Fibroblast of lung (primary cell): Measurements from ENCODE around the gene PAM16.

ENCODE experiments used
- EZH2 ChIP-seq: IDR thresholded peaks from 2 replicates; pipeline ENCODE4 v1.5.1; 2012; ENCODE audit warnings: low read length, control low read depth, mild to moderate bottlenecking; ENCODE audit errors: missing control alignments
- TF ChIP-seq, protein P1 (sequence below), 2 donors: IDR thresholded peaks in 1 of 2; conservative IDR thresholded peaks in 1 of 2; 1 replicate in 1 of 2; 2 replicates in 1 of 2; pipeline ENCODE4 v1.5.1; 2011 to 2012; ENCODE audit warnings: low read length in 2 of 2, control low read depth in 1 of 2, inconsistent platforms in 1 of 2, low read depth in 1 of 2, mild to moderate bottlenecking in 1 of 2

DNA sequence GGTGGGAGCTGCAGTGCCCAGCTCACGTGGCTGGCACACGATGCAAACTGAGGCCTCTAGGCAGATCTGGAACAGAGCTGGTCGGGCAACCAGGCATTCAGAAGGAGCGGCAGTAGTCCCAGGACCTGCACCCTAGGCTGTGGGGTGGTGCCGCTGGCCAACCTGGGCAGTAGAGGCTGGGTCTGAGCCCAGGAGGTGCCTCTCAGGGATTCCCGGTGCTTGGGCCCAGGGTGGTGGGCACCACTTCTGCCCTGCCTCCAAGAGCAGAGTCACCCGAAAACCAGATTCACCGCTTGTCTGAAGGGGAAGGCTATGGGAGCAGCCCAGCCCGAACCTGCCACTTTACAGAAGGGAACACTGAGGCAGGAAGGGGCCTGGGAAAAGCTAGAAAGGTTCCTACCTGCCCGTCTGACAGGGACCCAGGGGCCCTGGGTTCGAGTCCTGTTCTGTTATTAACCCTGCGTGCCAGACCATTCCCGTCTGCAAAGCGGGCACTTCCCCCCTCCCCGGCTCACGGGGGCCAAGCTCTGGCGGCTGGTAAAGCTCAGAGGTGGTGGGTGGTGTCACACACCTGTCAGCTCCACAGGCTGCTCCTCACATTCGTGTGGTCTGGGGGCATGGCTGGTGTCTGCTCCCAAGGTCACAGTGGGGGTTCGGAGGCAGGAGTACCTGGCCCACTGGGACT, 18.4 kb downstream of the PAM16 start:
- no peak for TF ChIP-seq EZH2
- TF ChIP-seq, protein P1, sequence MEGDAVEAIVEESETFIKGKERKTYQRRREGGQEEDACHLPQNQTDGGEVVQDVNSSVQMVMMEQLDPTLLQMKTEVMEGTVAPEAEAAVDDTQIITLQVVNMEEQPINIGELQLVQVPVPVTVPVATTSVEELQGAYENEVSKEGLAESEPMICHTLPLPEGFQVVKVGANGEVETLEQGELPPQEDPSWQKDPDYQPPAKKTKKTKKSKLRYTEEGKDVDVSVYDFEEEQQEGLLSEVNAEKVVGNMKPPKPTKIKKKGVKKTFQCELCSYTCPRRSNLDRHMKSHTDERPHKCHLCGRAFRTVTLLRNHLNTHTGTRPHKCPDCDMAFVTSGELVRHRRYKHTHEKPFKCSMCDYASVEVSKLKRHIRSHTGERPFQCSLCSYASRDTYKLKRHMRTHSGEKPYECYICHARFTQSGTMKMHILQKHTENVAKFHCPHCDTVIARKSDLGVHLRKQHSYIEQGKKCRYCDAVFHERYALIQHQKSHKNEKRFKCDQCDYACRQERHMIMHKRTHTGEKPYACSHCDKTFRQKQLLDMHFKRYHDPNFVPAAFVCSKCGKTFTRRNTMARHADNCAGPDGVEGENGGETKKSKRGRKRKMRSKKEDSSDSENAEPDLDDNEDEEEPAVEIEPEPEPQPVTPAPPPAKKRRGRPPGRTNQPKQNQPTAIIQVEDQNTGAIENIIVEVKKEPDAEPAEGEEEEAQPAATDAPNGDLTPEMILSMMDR (conservative IDR thresholded peaks at IDR 0.05 in 1 of 2, IDR thresholded peaks at IDR 0.05 in 1 of 2; ENCODE audit: low read depth in 1 of 2, low read length in 2 of 2): no peak
